T-helper 17 cell (primary cell): Measurements from ENCODE around the gene RAB6C. TPM values are rescaled to one million over a fixed set of nuclear protein-coding genes. Genes with fewer than 3 reads are reported as not detected.
A peak's percentile ranks its signal among the peaks of the same experiment; 100 is the strongest.
"Not testable (repeated sequence)": the region's sequence is repeated elsewhere in the genome, so short reads cannot be mapped to it uniquely, and the experiment has no call there.

ENCODE experiments used
- ATAC-seq: fragments of 150-1000 bp; cut with Tn5 transposase; 2 replicates; pipeline ENCODE4 v1.10.0; 2021; ENCODE audit warnings: mild to moderate bottlenecking, moderate library complexity
- DNase-seq, 3 donors: peaks; one replicate each; pipeline versions ENCODE4 v3.0.0 to v3.0.0-alpha.2; 2020 to 2021
- H3K9me3 ChIP-seq: one replicate; pipeline ENCODE4 v1.7.0; 2013; ENCODE audit warnings: low read length, mild to moderate bottlenecking; ENCODE audit not compliant: control insufficient read depth, poor library complexity, severe bottlenecking
- H3K27ac Mint-ChIP-seq: one replicate; pipeline ENCODE4 v1.8.0; 2022; ENCODE audit warnings: mild to moderate bottlenecking, moderate library complexity, mixed read lengths
- H3K27me3 Mint-ChIP-seq: one replicate; pipeline ENCODE4 v1.8.0; 2022; ENCODE audit warnings: mixed read lengths
- H3K36me3 Mint-ChIP-seq: one replicate; pipeline ENCODE4 v1.8.0; 2022; ENCODE audit warnings: low read depth, mixed read lengths
- H3K4me1 Mint-ChIP-seq: one replicate; pipeline ENCODE4 v1.8.0; 2022; ENCODE audit warnings: mild to moderate bottlenecking, mixed read lengths
- H3K4me3 Mint-ChIP-seq: one replicate; pipeline ENCODE4 v1.8.0; 2022; ENCODE audit warnings: mild to moderate bottlenecking, moderate library complexity, mixed read lengths
- total RNA-seq, 4 donors: library from RNA in 2 of 4; stranded (reverse) in 2 of 4; gene quantifications; one replicate each; pipeline ENCODE4 v1.2.3 and lab custom pipeline; 2022 to 2026

The RAB6C gene
- total RNA-seq = not detected
- total RNA-seq (lab: John Stamatoyannopoulos, UW) = 0 reads per million in 2 donors

DNA sequence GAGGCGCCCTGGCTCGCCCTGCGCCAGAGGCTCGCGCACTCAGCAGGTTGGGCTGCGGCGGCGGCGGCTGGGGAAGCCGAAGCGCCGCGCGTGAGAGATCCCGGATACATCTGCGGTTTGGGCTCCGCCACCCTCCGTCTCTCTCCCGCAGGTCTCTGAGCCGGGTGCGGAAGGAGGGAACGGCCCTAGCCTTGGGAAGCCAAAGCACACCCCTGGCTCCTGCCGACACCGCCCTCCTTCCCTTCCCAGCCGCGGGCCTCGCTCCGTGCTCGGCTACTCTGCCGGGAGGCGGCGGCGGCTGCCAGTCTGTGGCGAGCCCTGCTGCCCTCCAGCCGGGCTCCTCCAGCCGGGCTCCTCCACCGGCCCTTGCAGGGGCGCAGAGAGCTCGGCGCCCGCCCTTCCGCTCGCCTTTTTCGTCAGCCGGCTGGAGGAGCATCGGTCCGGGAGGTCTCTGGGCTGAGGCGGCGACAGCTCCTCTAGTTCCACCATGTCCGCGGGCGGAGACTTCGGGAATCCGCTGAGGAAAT is at the start of gene RAB6C:
Gene RAB6C (plus strand): TSS at position 38 of the 527 bp plus-strand sequence. CDS start 450 bp downstream, at position 488.
- H3K27ac Mint-ChIP-seq, H3K36me3 Mint-ChIP-seq, H3K9me3 ChIP-seq, H3K4me1 Mint-ChIP-seq, DNase-seq: not testable (repeated sequence)
- Mint-ChIP-seq H3K27me3 (peaks cover 61% of the 10 kb centered on the region), H3K4me3 (peak within 1 kb of the TSS; percentile 66)
- peak; percentile 32 for ATAC-seq

DNA sequence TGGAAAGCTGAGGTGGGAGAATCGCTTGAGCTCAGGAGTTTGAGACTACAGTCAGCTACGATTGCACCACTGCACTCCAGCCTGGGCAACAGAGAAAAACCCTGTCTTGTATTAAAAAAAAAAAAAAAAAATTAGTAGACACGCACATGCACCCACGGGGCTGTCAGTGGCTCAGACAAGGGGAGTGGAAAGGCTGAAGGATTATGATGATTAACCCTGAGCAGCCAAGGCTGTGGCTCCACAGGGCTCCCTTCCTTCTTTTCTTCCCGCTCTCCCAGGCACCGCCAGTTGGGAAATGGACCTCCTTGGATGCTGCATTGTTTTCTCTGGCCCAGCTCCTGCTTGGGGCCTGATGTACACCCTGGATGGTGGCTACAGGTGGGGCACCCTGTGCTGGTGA is 49.0 kb upstream of the RAB6C start:
- no peak overlapping the region for H3K27ac Mint-ChIP-seq
- H3K36me3 Mint-ChIP-seq = peaks cover 9% of the 10 kb centered on the region
- DNase-seq = no peak
- no peak for ATAC-seq
- no peaks in the 10 kb centered on the region for H3K9me3 ChIP-seq
- no peak overlapping the region for H3K4me3 Mint-ChIP-seq
- H3K27me3 Mint-ChIP-seq = peaks cover 60% of the 10 kb centered on the region
- H3K4me1 Mint-ChIP-seq = peaks cover 3% of the 10 kb centered on the region

DNA sequence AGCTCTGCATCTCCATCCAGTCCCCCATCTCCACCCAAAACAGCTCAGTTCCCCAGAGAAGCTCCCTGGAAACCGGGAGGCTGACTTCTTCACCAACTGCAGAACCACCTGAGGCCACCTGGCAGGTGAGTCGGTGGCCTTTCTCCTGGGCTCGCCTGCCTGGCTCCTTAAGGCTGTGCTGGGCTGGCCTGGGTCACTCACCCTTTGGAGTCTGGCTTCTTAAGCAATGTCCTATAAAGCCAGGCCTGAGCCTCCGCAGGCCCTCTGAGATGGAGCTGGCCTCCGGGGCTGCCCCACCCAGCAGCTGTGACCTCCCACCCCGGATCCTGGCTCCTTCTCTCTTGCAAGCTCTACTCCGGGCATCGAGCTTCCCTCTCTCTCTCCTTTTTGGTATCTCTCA is 46.1 kb upstream of the RAB6C start:
- H3K4me1 Mint-ChIP-seq, H3K27ac Mint-ChIP-seq, H3K9me3 ChIP-seq, ATAC-seq, H3K36me3 Mint-ChIP-seq, H3K4me3 Mint-ChIP-seq, DNase-seq: not testable (repeated sequence)
- peaks cover 45% of the 10 kb centered on the region for H3K27me3 Mint-ChIP-seq

DNA sequence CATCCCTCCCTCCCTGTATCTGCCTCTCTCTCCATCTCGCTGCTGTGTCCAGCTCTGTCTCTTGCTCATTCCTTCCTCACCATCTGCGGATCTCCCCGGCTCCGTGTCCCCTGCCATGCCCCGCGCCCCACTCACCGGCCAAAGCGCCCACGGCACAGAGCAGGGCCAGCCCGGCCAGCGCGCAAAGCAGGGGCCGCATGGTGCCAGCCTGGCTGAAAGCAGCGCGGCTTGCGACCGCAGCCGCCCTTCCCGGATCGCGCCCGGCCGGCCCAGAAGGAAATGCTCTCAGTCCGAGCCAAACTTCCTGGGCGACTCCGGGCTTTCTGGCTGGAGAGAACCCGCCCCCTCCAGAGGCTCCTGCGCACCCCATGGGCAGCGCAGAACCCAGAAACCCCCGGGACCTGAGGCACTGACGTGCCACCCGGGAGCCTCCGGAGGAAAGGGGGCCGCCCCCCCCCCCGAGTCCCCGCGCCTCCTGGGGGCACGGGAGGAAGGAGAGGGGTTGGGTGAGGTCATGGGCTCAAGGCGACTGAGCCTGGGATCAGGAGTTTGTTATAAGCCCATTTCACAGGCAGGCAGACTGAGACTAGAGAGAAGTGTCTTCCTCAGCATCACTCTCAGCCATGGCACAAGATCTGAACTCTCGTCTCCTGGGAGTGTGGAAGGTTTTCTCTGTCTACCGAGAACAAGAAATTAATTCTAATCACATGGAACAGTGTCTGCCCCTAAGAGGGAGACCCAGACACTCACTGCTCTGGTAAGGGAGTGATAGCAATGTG is 45.2 kb upstream of the RAB6C start:
- Mint-ChIP-seq H3K36me3 (peaks cover 3% of the 10 kb centered on the region), H3K4me1 (peaks cover 3% of the 10 kb centered on the region), H3K27ac (no peak overlapping the region), H3K27me3 (peaks cover 49% of the 10 kb centered on the region), H3K4me3 (no peak overlapping the region)
- DNase-seq = no peak
- H3K9me3 ChIP-seq = no peaks in the 10 kb centered on the region
- no peak for ATAC-seq

DNA sequence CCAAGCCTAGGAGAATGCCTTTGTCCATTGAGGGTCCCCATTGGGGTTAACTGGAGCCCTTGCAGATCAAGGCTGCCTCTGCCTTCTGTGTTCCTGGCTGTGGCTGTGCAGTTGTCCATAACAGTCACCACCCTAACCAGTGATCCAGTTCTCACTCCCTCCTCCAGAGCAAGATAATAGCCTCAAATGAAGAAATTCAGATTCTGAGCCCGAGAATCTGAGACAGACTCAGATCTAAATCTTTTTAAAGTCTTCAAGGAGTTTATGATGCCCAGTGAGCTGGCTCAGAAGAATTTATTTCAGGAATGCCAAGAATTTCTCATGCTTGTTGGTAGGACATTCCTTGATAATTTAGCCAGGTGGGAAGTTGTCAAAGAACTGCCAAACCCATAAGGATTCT is 44.3 kb upstream of the RAB6C start:
- no peak for ATAC-seq

DNA sequence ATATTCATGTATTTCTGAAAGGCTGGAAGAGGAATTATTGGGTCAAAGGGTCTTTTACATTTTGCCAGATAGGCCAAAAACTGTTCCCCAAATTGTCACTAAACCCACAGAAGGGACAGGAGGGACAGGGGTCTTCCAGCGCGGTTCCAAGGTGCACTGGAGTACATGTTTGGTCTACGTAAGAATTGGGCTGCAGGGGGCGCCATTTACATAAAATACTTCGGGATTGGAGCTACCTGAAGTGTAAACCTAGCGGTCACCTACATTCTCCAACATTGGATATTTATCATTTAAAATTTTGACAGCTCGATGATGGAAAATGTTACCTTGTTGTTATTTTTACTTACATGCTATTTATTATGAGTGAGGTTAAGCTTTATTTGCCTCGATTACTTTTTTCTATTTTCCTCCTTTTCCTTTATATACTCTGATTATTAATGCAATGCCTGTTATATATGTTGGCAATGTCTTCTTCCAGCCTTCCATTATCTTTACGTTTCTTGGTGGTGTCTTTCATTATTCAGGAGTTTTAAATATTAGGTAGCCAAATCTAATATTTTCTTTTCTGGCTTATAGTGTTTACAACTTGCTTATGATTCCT is 43.0 kb upstream of the RAB6C start:
- no peak overlapping the region for H3K4me3 Mint-ChIP-seq
- peak; percentile 59 for ATAC-seq

More for the DNA sequence above, 44.3 kb upstream of the RAB6C start:
- Mint-ChIP-seq H3K4me3 (no peak overlapping the region), H3K27ac (no peak overlapping the region), H3K36me3 (peaks cover 3% of the 10 kb centered on the region), H3K4me1 (peaks cover 3% of the 10 kb centered on the region), H3K27me3 (peaks cover 57% of the 10 kb centered on the region)
- no peaks in the 10 kb centered on the region for H3K9me3 ChIP-seq
- DNase-seq = no peak

DNA sequence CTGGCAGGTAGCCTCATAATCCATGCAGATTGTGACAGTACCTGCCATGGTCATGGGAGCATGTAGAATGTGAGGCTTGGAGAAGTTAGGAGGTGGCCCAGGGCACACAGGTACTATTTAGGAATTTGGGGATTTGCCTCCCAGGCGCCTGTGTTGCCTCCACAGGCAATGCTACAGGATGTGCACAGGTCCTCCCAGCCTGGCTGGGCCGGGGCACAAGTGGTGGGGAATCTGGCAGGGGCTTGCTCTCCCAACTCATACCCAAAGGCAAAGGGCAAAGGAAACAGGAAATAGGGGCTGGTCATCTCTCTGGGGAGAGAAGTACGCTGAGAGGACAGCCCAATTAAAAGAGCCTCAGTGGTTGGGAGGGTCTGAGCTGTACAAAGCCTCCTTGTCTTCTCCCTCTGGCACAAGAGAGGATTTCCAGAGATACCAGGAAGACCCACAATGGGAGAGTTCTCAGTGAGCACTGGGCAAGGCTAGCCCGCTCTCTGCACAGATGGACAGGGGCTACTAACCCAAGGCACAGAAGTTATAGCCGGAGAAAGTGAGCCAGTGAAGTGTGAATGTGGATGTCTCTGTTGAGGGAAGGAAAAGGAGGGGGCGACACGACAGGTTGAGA is 40.5 kb upstream of the RAB6C start:
- H3K4me1 Mint-ChIP-seq, H3K36me3 Mint-ChIP-seq, H3K9me3 ChIP-seq, H3K4me3 Mint-ChIP-seq, ATAC-seq, H3K27ac Mint-ChIP-seq, DNase-seq: not testable (repeated sequence)
- peaks cover 33% of the 10 kb centered on the region for H3K27me3 Mint-ChIP-seq

More for the DNA sequence above, 43.0 kb upstream of the RAB6C start:
- no peaks in the 10 kb centered on the region for H3K9me3 ChIP-seq
- H3K4me1 Mint-ChIP-seq = peaks cover 3% of the 10 kb centered on the region
- peaks cover 3% of the 10 kb centered on the region for H3K36me3 Mint-ChIP-seq
- peak in 1 of 3 donors; percentile 62 for DNase-seq
- no peak overlapping the region for H3K27ac Mint-ChIP-seq
- H3K27me3 Mint-ChIP-seq = peaks cover 54% of the 10 kb centered on the region

DNA sequence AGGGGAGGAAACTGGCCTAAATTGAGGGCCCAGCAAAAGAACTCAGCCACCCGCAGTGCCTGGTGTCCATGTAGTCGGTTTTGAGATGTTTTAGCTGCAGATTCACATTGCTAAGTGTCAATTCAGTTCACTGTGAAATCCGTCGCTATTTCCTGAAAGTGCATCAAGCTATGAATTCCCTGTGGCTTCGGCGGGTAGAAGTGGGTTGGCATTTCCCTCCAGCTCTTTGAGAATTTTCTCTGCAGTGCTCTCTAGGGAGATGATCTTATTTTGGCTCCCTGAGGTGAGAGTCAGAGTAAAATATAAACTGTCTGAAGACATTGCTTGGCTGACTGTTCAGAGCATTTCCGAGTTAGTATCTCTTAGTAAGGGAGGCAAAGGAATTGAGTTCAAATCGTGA is 36.0 kb upstream of the RAB6C start:
- ATAC-seq, H3K4me1 Mint-ChIP-seq, H3K27ac Mint-ChIP-seq, H3K9me3 ChIP-seq, H3K36me3 Mint-ChIP-seq, DNase-seq, H3K4me3 Mint-ChIP-seq: not testable (repeated sequence)
- peaks cover 44% of the 10 kb centered on the region for H3K27me3 Mint-ChIP-seq

DNA sequence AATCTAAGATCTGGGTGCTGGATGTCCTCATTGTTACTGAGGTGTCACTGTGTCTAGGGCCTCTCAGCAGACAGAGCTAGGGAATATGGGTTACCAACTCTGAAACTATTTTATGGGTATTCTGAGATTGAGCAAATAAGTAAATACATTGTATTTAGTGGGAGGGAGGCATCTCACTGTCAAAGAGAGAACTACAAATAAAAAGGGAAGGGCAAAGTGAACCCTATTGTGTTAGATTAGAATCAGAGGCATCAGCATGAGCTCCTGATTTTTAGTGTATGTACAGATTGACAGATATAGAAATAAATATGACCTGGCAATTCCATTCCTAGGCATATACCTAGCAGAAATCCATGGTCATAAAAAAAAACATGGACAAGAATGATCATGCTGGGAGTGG is 33.9 kb upstream of the RAB6C start:
- peaks cover 27% of the 10 kb centered on the region for H3K27me3 Mint-ChIP-seq
- no peak overlapping the region for H3K4me3 Mint-ChIP-seq

DNA sequence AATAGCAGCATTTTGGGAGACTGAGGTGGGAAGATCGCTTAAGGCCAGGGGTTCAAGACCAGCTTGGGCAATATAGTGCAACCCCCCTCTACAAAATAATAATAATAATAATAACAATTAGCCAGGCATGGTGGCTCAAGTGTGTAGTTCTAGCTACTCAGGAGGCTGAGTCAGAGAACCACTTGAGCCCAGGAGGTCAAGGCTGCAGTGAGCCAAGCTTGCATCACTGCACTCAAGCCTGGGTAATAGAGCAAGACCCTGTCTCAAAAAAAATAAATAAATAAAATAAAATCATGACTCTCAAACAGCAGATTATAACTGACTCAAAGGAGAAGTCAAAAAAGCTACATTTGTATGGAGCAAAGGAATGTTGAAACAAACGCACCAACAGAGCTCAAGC is 31.8 kb upstream of the RAB6C start:
- DNase-seq, H3K36me3 Mint-ChIP-seq, ATAC-seq, H3K4me3 Mint-ChIP-seq, H3K4me1 Mint-ChIP-seq, H3K27ac Mint-ChIP-seq, H3K9me3 ChIP-seq: not testable (repeated sequence)
- H3K27me3 Mint-ChIP-seq = peaks cover 35% of the 10 kb centered on the region

More for the DNA sequence above, 33.9 kb upstream of the RAB6C start:
- H3K9me3 ChIP-seq = no peaks in the 10 kb centered on the region
- DNase-seq = no peak
- peaks cover 2% of the 10 kb centered on the region for H3K36me3 Mint-ChIP-seq
- no peak overlapping the region for H3K27ac Mint-ChIP-seq
- no peak for ATAC-seq
- H3K4me1 Mint-ChIP-seq = no peaks in the 10 kb centered on the region

DNA sequence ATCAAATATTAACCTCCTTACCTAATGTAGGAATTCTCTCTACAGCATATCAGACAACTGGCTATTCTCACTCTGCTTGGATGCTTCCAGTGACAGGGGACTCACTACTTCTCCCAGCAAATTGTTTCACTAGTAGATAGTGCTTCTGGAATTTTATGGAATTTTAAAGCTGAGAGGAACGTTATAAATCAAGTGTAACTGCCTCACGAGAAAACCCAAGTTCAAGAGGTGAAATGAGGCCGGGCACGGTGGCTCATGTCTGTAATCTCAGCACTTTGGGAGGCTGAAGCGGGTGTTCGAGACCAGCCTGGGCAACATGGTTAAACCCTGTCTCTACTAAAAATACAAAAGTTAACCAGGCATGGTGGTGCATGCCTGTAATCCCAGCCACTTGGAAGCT is 23.3 kb upstream of the RAB6C start:
- ATAC-seq, H3K4me3 Mint-ChIP-seq, H3K4me1 Mint-ChIP-seq, H3K27ac Mint-ChIP-seq, H3K9me3 ChIP-seq, H3K36me3 Mint-ChIP-seq, DNase-seq: not testable (repeated sequence)
- H3K27me3 Mint-ChIP-seq = peaks cover 18% of the 10 kb centered on the region

DNA sequence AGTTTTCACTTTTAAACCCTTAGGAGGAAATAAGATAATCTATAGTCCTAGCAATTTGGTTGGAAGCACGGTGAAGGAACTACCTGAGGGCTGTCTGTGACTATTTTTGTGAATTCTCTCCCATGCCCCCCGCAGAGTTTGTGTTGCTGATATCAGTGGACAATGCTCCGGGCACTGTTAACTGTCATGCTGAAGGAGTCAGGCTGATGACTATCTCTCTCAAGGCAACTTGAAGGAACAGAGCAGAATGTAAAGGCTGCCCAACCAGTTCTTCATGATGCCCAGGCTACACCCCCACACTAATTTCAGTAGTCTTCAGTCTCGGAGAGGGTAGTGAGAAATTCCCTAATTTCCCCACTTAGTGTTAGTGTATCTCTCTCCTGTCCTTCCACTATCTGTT is 21.6 kb upstream of the RAB6C start:
- Mint-ChIP-seq H3K4me3 (no peak overlapping the region), H3K36me3 (no peaks in the 10 kb centered on the region), H3K27ac (no peak overlapping the region), H3K27me3 (peaks cover 24% of the 10 kb centered on the region), H3K4me1 (no peaks in the 10 kb centered on the region)
- no peak for DNase-seq
- ATAC-seq = no peak
- no peaks in the 10 kb centered on the region for H3K9me3 ChIP-seq

DNA sequence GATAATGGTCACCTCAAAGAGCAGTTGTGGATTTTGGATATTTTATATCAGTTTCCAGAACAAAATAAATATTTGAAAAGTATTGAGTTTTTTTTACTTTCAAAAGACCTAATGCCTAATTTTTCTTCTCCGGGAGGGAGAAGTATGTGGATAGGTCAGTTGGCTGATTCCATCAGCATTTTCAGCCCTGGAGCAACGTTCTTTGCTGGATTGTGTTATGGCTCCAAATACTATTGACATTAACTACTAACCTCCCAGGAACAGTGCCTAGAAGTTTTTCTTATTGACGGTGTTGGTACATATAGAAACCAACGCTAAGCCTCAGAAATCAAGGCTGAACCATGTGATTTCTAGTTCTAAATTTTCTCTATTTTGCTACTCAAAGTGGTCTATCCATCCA is 20.7 kb upstream of the RAB6C start:
- ATAC-seq, H3K4me3 Mint-ChIP-seq: not testable (repeated sequence)

More for the DNA sequence above, 20.7 kb upstream of the RAB6C start:
- not testable (repeated sequence) for H3K9me3 ChIP-seq, H3K36me3 Mint-ChIP-seq, H3K27ac Mint-ChIP-seq, DNase-seq, H3K4me1 Mint-ChIP-seq
- peaks cover 24% of the 10 kb centered on the region for H3K27me3 Mint-ChIP-seq
